ENCODE measurements around the gene ASTN2.
A peak's percentile ranks its signal among the peaks of the same experiment; 100 is the strongest.

The ASTN2 gene

GRCh38 chr9:116686693-116687073 lies 728.2 kb downstream of the ASTN2 start:
- no peak for DNase-seq

- DNase-seq, result no peak
Measured at GRCh38 chr9:116686135-116686534, 728.7 kb downstream of the ASTN2 start.

- no peak for DNase-seq
Measured at GRCh38 chr9:116685166-116685565, 729.7 kb downstream of the ASTN2 start.

- DNase-seq, result no peak
Measured at GRCh38 chr9:116683535-116683934, 731.3 kb downstream of the ASTN2 start.

GRCh38 chr9:116674210-116674980 lies 740.5 kb downstream of the ASTN2 start:
- DNase-seq, result no peak

- DNase-seq, result no peak
Measured at GRCh38 chr9:116673375-116673774, 741.5 kb downstream of the ASTN2 start.

- DNase-seq, result no peak
Measured at GRCh38 chr9:116671605-116672004, 743.3 kb downstream of the ASTN2 start.

GRCh38 chr9:116668970-116669695 lies 745.7 kb downstream of the ASTN2 start:
- DNase-seq, result no peak

- no peak for DNase-seq
Measured at GRCh38 chr9:116663581-116663980, 751.3 kb downstream of the ASTN2 start.

- no peak for DNase-seq
Measured at GRCh38 chr9:116662646-116663310, 752.1 kb downstream of the ASTN2 start.

- DNase-seq, result peak in 1 of 2 donors; percentile 37
Measured at GRCh38 chr9:116661037-116661954, 753.6 kb downstream of the ASTN2 start.

- DNase-seq, result no peak
Measured at GRCh38 chr9:116658265-116658664, 756.6 kb downstream of the ASTN2 start.

- no peak for DNase-seq
Measured at GRCh38 chr9:116656977-116657376, 757.9 kb downstream of the ASTN2 start.

- DNase-seq, result no peak
Measured at GRCh38 chr9:116656501-116656971, 758.3 kb downstream of the ASTN2 start.

- DNase-seq, result no peak
Measured at GRCh38 chr9:116654059-116654355, 760.9 kb downstream of the ASTN2 start.

GRCh38 chr9:116653348-116654058 lies 761.4 kb downstream of the ASTN2 start:
- DNase-seq, result no peak

- DNase-seq, result no peak
Measured at GRCh38 chr9:116647515-116647809, 767.4 kb downstream of the ASTN2 start.

- DNase-seq, result no peak
Measured at GRCh38 chr9:116646661-116647514, 768.0 kb downstream of the ASTN2 start.

- no peak for DNase-seq
Measured at GRCh38 chr9:116644091-116644688, 770.7 kb downstream of the ASTN2 start.

- no peak for DNase-seq
Measured at GRCh38 chr9:116643691-116644090, 771.2 kb downstream of the ASTN2 start.
